SK-N-SH (cell line): ENCODE measurements around the gene HS3ST1.

Experiments
- CTCF ChIP-seq: fragments of 200-600 bp; sonication (generic); IDR thresholded peaks from 2 replicates; pipeline ENCODE4 v1.6.1; 2017; ENCODE audit warnings: antibody characterized with exemption, mild to moderate bottlenecking, moderate library complexity
- EP300 ChIP-seq, 2 experiments: IDR thresholded peaks; 2 replicates each; pipeline versions ENCODE4 v1.4.0 to v1.6.1; 2012; ENCODE audit warnings: borderline replicate concordance in 1 of 2, low read depth in 1 of 2, low read length in 1 of 2
- GABPA ChIP-seq: IDR thresholded peaks from 2 replicates; pipeline ENCODE4 v1.4.0; 2012; ENCODE audit warnings: low read depth, mild to moderate bottlenecking
- JUND ChIP-seq: IDR thresholded peaks from 2 replicates; pipeline ENCODE4 v1.4.0; 2012
- PBX3 ChIP-seq: IDR thresholded peaks from 2 replicates; pipeline ENCODE4; 2012
- RAD21 ChIP-seq: IDR thresholded peaks from 2 replicates; pipeline ENCODE4 v1.6.1; 2012; ENCODE audit warnings: mild to moderate bottlenecking, low read length

GRCh38 chr4:11436673-11437072 is 8.0 kb upstream of the HS3ST1 start:
- TF ChIP-seq CTCF (no peak), RAD21 (no peak), PBX3 (no peak), JUND (no peak), GABPA (no peak), EP300 (IDR thresholded peaks at IDR 0.05; ENCODE audit: borderline replicate concordance in 1 of 2, low read depth in 1 of 2, low read length in 1 of 2) (no peak)
